Fibroblast of lung (primary cell): ENCODE data around the gene CEP41. TPM values are rescaled to one million over a fixed set of nuclear protein-coding genes. Genes with fewer than 3 reads are reported as not detected.

ENCODE experiments used
- DNase-seq, 2 donors: peaks; one replicate each; pipeline versions ENCODE4 v3.0.0 to v3.0.0-alpha.2; 2010; ENCODE audit warnings: low read depth in 2 of 2
- H2AFZ ChIP-seq: 2 replicates; pipeline ENCODE4 v1.5.1; 2012; ENCODE audit warnings: low read length, control low read depth, inconsistent platforms
- H3K27ac ChIP-seq: 2 replicates; pipeline ENCODE4 v1.5.1; 2011; ENCODE audit warnings: low read length, control low read depth; ENCODE audit not compliant: insufficient read depth
- H3K27me3 ChIP-seq: 2 replicates; pipeline ENCODE4 v1.5.1; 2011; ENCODE audit warnings: mild to moderate bottlenecking, low read length; ENCODE audit not compliant: control insufficient read depth, insufficient read depth
- H3K36me3 ChIP-seq: 2 replicates; pipeline ENCODE4 v1.5.1; 2011; ENCODE audit warnings: low read length; ENCODE audit not compliant: control insufficient read depth, insufficient read depth
- H3K4me1 ChIP-seq: 2 replicates; pipeline ENCODE4 v1.5.1; 2011; ENCODE audit warnings: low read length; ENCODE audit not compliant: control insufficient read depth, insufficient read depth; ENCODE audit errors: extremely low read depth
- H3K4me2 ChIP-seq: 2 replicates; pipeline ENCODE4 v1.5.1; 2011; ENCODE audit warnings: low read length, control low read depth; ENCODE audit not compliant: insufficient read depth; ENCODE audit errors: extremely low read depth
- H3K4me3 ChIP-seq, 4 experiments: fragments of 200-600 bp in 1 of 4; sonication (generic) in 1 of 4; replicated peaks in 1 of 4; 2 replicates each; pipeline ENCODE4 v1.5.1; 2011 to 2016; ENCODE audit warnings: low read length in 4 of 4, low read depth in 3 of 4, mild to moderate bottlenecking in 3 of 4, control low read depth in 2 of 4, inconsistent platforms in 1 of 4, mixed read lengths in 1 of 4; ENCODE audit not compliant: insufficient read depth in 1 of 4; ENCODE audit errors: control extremely low read depth in 1 of 4
- H3K79me2 ChIP-seq: 2 replicates; pipeline ENCODE4 v1.5.1; 2012; ENCODE audit warnings: mild to moderate bottlenecking, low read length, inconsistent platforms; ENCODE audit not compliant: control insufficient read depth, insufficient read depth
- H3K9ac ChIP-seq: 2 replicates; pipeline ENCODE4 v1.5.1; 2011; ENCODE audit warnings: mild to moderate bottlenecking, low read length, control low read depth; ENCODE audit not compliant: insufficient read depth
- H3K9me3 ChIP-seq: 2 replicates; pipeline ENCODE4 v1.5.1; 2012; ENCODE audit warnings: low read depth, low read length; ENCODE audit not compliant: control insufficient read depth, insufficient read depth
- H4K20me1 ChIP-seq: 2 replicates; pipeline ENCODE4 v1.5.1; 2011; ENCODE audit warnings: low read length; ENCODE audit not compliant: control insufficient read depth, insufficient read depth; ENCODE audit errors: extremely low read depth
- CTCF ChIP-seq, 2 donors: IDR thresholded peaks in 1 of 2; conservative IDR thresholded peaks in 1 of 2; 1 replicate in 1 of 2; 2 replicates in 1 of 2; pipeline ENCODE4 v1.5.1; 2011 to 2012; ENCODE audit warnings: low read length in 2 of 2, control low read depth in 1 of 2, inconsistent platforms in 1 of 2, low read depth in 1 of 2, mild to moderate bottlenecking in 1 of 2
- EZH2 ChIP-seq: IDR thresholded peaks from 2 replicates; pipeline ENCODE4 v1.5.1; 2012; ENCODE audit warnings: low read length, control low read depth, mild to moderate bottlenecking; ENCODE audit errors: missing control alignments
- polyA plus RNA-seq, 2 donors: library from polyadenylated mRNA; depleted of rRNA in 1 of 2; stranded (reverse) in 1 of 2; unstranded in 1 of 2; fragments of >200 nt; gene quantifications; 2 replicates each; pipeline ENCODE4 v1.2.1, GENCODE V29; 2011 to 2012; ENCODE audit warnings: missing spikeins in 1 of 2
- total RNA-seq: library from RNA; depleted of rRNA; stranded (reverse); fragments of >200 nt; gene quantifications from 2 replicates; pipeline ENCODE4 v1.2.1, GENCODE V29; 2014

CEP41 gene
- total and polyA plus RNA-seq, 2 donors (not counting 1 experiment from before 2014, with no cell fraction given) = 8.3 to 24.5 TPM

GRCh38 chr7:130410868-130411541 is 29.8 kb downstream of the CEP41 start:
- Histone ChIP-seq H3K36me3 (no peaks in the 10 kb centered on the region), H4K20me1 (no peaks in the 10 kb centered on the region), H3K9me3 (no peaks in the 10 kb centered on the region), H3K4me3 (no peak overlapping the region), H3K27ac (no peak overlapping the region), H3K9ac (no peak overlapping the region), H3K4me1 (peaks cover 4% of the 10 kb centered on the region), H3K79me2 (no peaks in the 10 kb centered on the region), H3K4me2 (no peak overlapping the region), H3K27me3 (no peaks in the 10 kb centered on the region), H2AFZ (no peak overlapping the region)
- DNase-seq = no peak
- TF ChIP-seq CTCF (conservative IDR thresholded peaks at IDR 0.05 in 1 of 2, IDR thresholded peaks at IDR 0.05 in 1 of 2; ENCODE audit: low read depth in 1 of 2, low read length in 2 of 2) (no peak), EZH2 (no peak)

- Histone ChIP-seq H3K9me3 (no peaks in the 10 kb centered on the region), H3K4me2 (no peak overlapping the region), H3K4me3 (no peak overlapping the region), H3K27ac (no peak overlapping the region), H3K4me1 (peaks cover 4% of the 10 kb centered on the region), H4K20me1 (no peaks in the 10 kb centered on the region), H3K9ac (no peak overlapping the region), H2AFZ (no peak overlapping the region), H3K36me3 (no peaks in the 10 kb centered on the region), H3K27me3 (no peaks in the 10 kb centered on the region), H3K79me2 (no peaks in the 10 kb centered on the region)
- peak in 1 of 2 donors; percentile 64 for DNase-seq
- no peak for TF ChIP-seq CTCF (conservative IDR thresholded peaks at IDR 0.05 in 1 of 2, IDR thresholded peaks at IDR 0.05 in 1 of 2; ENCODE audit: low read depth in 1 of 2, low read length in 2 of 2)
- TF ChIP-seq EZH2 = no peak
These were observed 31.1 kb downstream of the CEP41 start for GRCh38 chr7:130409712-130410072.

- Histone ChIP-seq H3K79me2 (no peaks in the 10 kb centered on the region), H3K4me3 (no peak overlapping the region), H3K9ac (no peak overlapping the region), H3K27ac (no peak overlapping the region), H3K36me3 (no peaks in the 10 kb centered on the region), H3K9me3 (no peaks in the 10 kb centered on the region), H2AFZ (no peak overlapping the region), H3K4me2 (no peak overlapping the region), H3K27me3 (no peaks in the 10 kb centered on the region), H3K4me1 (peaks cover 4% of the 10 kb centered on the region), H4K20me1 (no peaks in the 10 kb centered on the region)
- TF ChIP-seq CTCF (conservative IDR thresholded peaks at IDR 0.05 in 1 of 2, IDR thresholded peaks at IDR 0.05 in 1 of 2; ENCODE audit: low read depth in 1 of 2, low read length in 2 of 2) (no peak), EZH2 (no peak)
- no peak for DNase-seq
These were observed 31.6 kb downstream of the CEP41 start for GRCh38 chr7:130409067-130409711.
